AG04450 (cell line): ENCODE results near the gene SYTL2. TPM values are rescaled to one million over a fixed set of nuclear protein-coding genes. Genes with fewer than 3 reads are reported as not detected.

Experiments used
- CTCF ChIA-PET: fragments of 300-600, 350-600 bp; formaldehyde crosslinking; extraction: SDS; loops from one replicate; lab custom pipeline; 2022; ENCODE audit warnings: antibody characterized with exemption, inconsistent platforms; lab: Charles Lee
- POLR2A ChIA-PET: fragments of 350-600 bp; formaldehyde crosslinking; extraction: SDS; loops from one replicate; lab custom pipeline; 2021; ENCODE audit warnings: antibody characterized with exemption, inconsistent platforms; lab: Yijun Ruan, JAX
- DNase-seq: peaks from one replicate; pipeline ENCODE4 v3.0.0-alpha.2; 2011; ENCODE audit warnings: low read depth, low spot score
- H3K27ac ChIP-seq: one replicate; pipeline ENCODE4 v1.5.1; 2012; ENCODE audit warnings: low read depth, low read length, control low read depth
- H3K27me3 ChIP-seq: one replicate; pipeline ENCODE4 v1.6.0; 2012; ENCODE audit warnings: low read length; ENCODE audit not compliant: control insufficient read depth, insufficient read depth
- H3K4me3 ChIP-seq: 2 replicates; pipeline ENCODE4 v1.5.1; 2011; ENCODE audit warnings: mild to moderate bottlenecking, low read depth, low read length, control low read depth
- H3K9me3 ChIP-seq: 2 replicates; pipeline ENCODE4 v1.5.1; 2012; ENCODE audit warnings: low read length; ENCODE audit not compliant: control insufficient read depth, insufficient read depth
- polyA plus RNA-seq: library from polyadenylated mRNA; depleted of rRNA; stranded (reverse); fragments of >200 nt; gene quantifications from 2 replicates; pipeline ENCODE4 v1.2.3, GENCODE V29; 2011
- TF ChIP-seq, protein P1 (sequence below): IDR thresholded peaks from 2 replicates; pipeline ENCODE4 v1.5.1; 2011; ENCODE audit warnings: low read depth, low read length, control low read depth, inconsistent platforms

The SYTL2 gene
- polyA plus RNA-seq, 1 experiment, result 169 TPM

DNA sequence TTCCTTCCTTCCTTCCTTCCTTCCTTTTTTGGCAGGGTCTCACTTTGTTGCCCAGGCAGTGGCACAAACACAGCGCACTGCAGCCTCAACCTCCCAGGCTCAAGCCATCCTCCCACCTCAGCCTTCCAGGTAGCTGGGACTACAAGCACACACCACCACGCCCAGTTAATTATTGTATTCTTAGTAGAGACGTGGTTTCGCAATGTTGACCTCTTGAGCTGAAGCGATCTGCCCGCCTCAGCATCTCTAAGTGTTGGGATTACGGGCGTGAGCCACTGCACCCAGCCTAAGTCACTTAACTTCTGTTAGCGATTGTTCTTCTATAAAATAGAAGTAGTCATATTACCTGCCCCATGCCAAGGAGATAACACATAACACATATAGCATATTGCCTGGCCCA is 2.8 kb upstream of the SYTL2 start:
- TF ChIP-seq, protein P1, sequence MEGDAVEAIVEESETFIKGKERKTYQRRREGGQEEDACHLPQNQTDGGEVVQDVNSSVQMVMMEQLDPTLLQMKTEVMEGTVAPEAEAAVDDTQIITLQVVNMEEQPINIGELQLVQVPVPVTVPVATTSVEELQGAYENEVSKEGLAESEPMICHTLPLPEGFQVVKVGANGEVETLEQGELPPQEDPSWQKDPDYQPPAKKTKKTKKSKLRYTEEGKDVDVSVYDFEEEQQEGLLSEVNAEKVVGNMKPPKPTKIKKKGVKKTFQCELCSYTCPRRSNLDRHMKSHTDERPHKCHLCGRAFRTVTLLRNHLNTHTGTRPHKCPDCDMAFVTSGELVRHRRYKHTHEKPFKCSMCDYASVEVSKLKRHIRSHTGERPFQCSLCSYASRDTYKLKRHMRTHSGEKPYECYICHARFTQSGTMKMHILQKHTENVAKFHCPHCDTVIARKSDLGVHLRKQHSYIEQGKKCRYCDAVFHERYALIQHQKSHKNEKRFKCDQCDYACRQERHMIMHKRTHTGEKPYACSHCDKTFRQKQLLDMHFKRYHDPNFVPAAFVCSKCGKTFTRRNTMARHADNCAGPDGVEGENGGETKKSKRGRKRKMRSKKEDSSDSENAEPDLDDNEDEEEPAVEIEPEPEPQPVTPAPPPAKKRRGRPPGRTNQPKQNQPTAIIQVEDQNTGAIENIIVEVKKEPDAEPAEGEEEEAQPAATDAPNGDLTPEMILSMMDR, result no peak
- POLR2A ChIA-PET, result interaction anchor here (0.6 to 2.5 kb wide), 2 partner anchors 14 to 17 kb away, joined by 3 to 15 read pairs; no protein-coding TSS in a partner anchor
- Histone ChIP-seq H3K9me3 (no peaks in the 10 kb centered on the region), H3K4me3 (no peak overlapping the region), H3K27ac (no peak overlapping the region), H3K27me3 (no peaks in the 10 kb centered on the region)
- DNase-seq, result no peak
- CTCF ChIA-PET, result interaction anchor here (0.9 to 1.8 kb wide), 3 partner anchors 12 to 478 kb away, joined by 3 to 9 read pairs (median 9); partner anchors contain the start of gene CCDC83

DNA sequence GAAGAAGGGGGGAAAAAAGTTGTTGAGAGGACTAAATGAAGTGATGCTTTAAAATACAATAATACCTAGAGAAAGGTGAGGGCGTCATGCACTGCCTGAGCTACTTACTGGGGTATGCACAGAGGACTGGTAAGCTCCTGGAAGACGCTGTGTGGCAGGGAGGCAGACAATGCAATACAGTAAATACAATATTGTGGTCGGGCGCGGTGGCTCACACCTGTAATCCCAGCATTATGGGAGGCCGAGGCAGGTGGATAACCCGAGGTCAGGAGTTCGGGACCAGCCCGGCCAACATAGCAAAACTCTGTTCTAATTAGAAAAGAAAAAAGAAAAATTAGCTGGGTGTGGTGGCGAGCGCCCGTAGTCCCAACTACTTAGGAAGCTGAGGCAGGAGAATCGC is 683 bp upstream of the SYTL2 start:
- no peaks in the 10 kb centered on the region for H3K27me3 ChIP-seq
- H3K4me3 ChIP-seq, result peak overlapping the region; percentile 76
- CTCF ChIA-PET, result no interaction called here

DNA sequence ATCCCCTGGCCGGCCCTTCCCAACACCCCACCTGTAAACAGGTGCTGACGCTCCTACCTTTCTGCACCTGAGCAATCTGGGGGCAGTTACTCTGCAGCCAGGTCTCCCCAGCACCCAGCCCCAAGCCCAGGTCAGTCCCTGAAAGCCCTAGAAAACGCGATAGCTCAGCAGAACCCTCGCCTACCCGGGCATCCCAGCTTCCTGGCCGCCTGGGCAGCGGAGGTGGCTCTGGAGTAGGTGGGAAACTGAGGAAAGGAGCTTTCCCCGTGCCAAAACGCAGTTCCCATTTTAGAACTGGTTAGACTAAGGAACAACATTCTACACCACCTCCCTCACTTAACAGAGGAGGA is 445 bp downstream of the SYTL2 start:
- H3K9me3 ChIP-seq, result no peaks in the 10 kb centered on the region
- ChIA-PET CTCF (interaction anchor here (1.1 to 1.5 kb wide), 4 partner anchors 16 to 115 kb away, joined by 4 to 7 read pairs (median 4); partner anchors contain the start of gene CCDC83), POLR2A (interaction anchor here (1.3 kb wide), 1 partner anchor 38 kb away, joined by 4 read pairs; no protein-coding TSS in a partner anchor)
- no peaks in the 10 kb centered on the region for H3K27me3 ChIP-seq
- TF ChIP-seq, protein P1, result no peak
- peak overlapping the region; percentile 76 for H3K4me3 ChIP-seq
- no peak for DNase-seq
- no peak overlapping the region for H3K27ac ChIP-seq

More for the DNA sequence above, 683 bp upstream of the SYTL2 start:
- TF ChIP-seq, protein P1, result no peak
- H3K9me3 ChIP-seq, result no peaks in the 10 kb centered on the region
- POLR2A ChIA-PET, result no interaction called here
- no peak overlapping the region for H3K27ac ChIP-seq
- no peak for DNase-seq

DNA sequence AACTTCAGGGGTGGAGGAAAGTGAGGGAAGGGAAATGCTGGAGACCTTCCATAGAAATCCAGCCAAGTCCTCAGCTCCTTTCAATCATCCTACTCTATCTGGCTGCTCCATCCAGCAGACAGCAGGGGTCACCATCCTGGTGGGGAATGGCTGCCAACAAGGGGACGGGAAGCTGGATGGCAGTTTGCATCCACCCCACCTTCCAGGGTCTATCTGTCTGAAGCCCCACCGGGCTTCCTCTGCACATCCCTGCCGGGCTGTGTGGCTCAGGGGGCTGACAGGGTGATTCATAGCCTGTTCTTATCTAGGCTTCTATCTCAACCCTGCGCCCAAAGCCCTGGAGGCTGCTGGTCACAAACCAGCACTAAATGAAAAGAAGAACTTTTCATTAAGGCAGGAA is 1.1 kb downstream of the SYTL2 start:
- ChIA-PET CTCF (interaction anchor here (0.9 to 1.5 kb wide), 8 partner anchors 9 to 114 kb away, joined by 3 to 7 read pairs (median 4); partner anchors contain the start of gene CCDC83), POLR2A (interaction anchor here (0.6 to 1.3 kb wide), 3 partner anchors 38 to 1095 kb away, joined by 4 to 5 read pairs (median 4); no protein-coding TSS in a partner anchor)
- TF ChIP-seq, protein P1, result peak; percentile 47
- Histone ChIP-seq H3K4me3 (peak overlapping the region; percentile 76), H3K9me3 (no peaks in the 10 kb centered on the region), H3K27me3 (no peaks in the 10 kb centered on the region), H3K27ac (no peak overlapping the region)
- no peak for DNase-seq

DNA sequence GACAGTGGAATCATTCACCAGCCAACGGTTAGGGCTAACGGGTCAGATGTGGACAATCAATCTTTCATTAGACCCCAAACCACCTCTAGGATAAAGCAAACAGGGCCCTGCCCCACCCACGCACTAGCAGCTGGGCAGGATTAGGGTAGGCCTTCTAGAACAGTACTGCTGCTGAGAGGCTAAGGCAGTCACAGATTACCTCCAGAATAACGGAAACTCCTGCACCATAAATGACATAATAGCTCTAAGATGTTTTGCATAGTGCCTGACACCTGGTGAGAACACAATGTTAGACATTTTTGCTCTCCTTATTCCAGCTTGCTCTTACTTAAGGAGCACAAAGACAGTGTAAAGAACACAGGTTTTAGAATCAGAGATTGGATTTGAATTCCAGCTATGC is 1.8 kb downstream of the SYTL2 start:
- CTCF ChIA-PET, result interaction anchor here (0.6 to 1.5 kb wide), 9 partner anchors 10 to 392 kb away, joined by 3 to 7 read pairs (median 4); partner anchors contain the start of gene CCDC83
- Histone ChIP-seq H3K27ac (no peak overlapping the region), H3K4me3 (peak overlapping the region; percentile 76)

More for the DNA sequence above, 1.8 kb downstream of the SYTL2 start:
- H3K9me3 ChIP-seq, result no peaks in the 10 kb centered on the region
- POLR2A ChIA-PET, result interaction anchor here (0.6 to 1.3 kb wide), 3 partner anchors 37 to 1096 kb away, joined by 4 to 5 read pairs (median 4); no protein-coding TSS in a partner anchor
- no peak for DNase-seq
- H3K27me3 ChIP-seq, result no peaks in the 10 kb centered on the region
- TF ChIP-seq, protein P1, result no peak
